ENCODE measurements around the gene LIMK1.
A peak's percentile ranks its signal among the peaks of the same experiment; 100 is the strongest.
"Not testable (repeated sequence)": the region's sequence is repeated elsewhere in the genome, so short reads cannot be mapped to it uniquely, and the experiment has no call there.

Gene LIMK1

GRCh38 chr7:74126220-74126880 is 42.7 kb downstream of the LIMK1 start:
- DNase-seq, result no peak

DNA sequence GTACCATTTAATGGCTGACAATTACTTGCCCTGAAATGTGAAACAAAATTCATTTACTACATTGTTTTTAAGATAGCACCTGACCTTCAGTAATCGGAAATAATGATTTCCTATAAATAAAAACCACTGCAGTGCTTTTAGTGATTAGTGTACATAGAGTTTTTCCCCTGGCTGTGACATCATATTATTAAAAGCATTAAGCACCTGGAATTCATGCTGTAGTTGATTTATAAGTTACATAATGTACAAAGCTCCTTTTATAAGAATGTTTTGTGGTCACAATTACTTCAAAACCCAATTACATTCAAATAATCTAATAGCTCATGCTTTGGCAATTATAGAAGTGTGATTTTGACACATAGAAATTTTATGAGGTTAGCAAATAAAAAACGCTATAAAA is 46.3 kb downstream of the LIMK1 start:
- no peak for DNase-seq

DNA sequence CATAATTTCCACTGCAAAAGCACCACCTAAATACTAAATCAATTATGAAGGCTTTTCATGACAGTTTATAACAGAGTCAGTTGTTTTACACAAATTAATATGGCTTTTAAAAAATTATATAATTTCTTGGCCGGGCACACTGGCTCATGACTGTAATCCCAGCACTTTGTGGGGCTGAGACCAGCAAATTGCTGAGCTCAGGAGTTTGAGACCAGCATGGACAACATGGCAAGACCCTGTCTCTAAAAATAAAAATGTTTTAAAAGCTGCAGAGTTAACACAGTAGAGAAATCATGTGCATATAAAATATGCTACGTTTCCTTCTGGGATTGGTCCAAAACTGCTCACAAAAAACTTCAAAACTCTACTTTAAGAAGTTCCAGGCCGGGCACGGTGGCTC is 46.9 kb downstream of the LIMK1 start:
- DNase-seq, result no peak

DNA sequence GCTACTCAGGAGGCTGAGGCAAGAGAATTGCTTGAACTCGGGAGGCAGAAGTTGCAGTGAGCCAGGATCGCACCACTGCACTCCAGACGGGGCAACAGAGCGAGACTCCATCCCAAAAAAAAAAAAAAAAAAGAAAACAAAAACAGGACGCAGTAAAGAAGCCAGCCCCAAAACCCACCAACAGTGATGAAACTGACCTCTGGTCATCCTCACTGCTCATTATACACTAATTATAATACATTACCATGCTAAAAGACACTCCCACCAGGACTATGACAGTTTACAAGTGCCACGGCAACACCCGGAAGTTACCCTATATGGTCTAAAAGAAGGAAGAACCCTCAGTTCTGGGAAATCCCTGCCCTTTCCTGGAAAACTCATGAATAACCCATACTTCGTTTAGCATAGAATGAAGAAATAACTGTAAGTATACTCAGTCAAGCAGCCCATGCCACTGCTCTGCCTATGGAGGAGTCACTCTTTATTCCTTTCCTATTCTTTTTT is 50.6 kb downstream of the LIMK1 start:
- DNase-seq, result peak in 1 of 5 experiments; percentile 46

GRCh38 chr7:74138334-74138867 is 54.8 kb downstream of the LIMK1 start:
- peak in 2 of 5 experiments; percentile 17 to 53 for DNase-seq

- DNase-seq, result no peak
Measured at GRCh38 chr7:74138945-74139843, 55.6 kb downstream of the LIMK1 start.

GRCh38 chr7:74141705-74142104 is 58.1 kb downstream of the LIMK1 start:
- DNase-seq, result no peak

DNA sequence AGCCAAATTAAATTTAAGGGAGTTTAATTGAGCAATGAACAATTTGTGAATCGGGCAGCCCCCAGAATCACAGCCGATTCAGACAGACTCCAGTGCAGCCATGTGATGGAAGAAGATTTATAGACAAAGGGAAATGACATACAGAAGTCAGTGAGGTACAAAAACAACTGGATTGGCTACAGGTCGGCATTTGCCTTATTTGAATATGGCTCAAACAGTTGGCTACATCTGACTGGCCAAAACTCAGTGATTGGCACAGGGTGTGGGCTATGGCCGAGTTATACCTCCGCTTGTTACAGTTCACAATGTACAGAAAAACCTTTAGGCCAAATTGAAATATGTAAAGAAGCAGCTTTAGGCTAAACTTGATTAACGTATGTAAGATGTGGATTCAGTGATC is 59.8 kb downstream of the LIMK1 start:
- DNase-seq, result no peak

DNA sequence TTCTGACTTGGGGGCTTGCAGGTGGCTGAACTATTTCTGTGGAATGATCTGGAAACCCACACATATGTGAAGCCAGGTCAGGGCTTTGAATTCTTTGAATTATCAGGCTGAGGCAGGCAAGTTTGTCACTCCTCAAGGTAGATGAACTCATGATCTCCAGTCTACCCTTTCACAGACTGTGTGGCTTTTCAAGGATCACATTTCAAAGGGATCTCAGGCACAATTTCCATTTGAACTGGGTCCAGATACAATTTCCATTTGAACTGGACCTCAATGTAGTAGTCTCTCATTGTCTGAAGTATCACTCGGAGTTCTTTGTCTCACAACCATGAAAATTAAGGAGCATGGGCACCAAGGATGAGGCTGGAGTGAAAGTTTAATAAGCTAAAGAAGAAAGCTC is 64.9 kb downstream of the LIMK1 start:
- DNase-seq, result no peak

GRCh38 chr7:74149071-74149470 is 65.5 kb downstream of the LIMK1 start:
- no peak for DNase-seq

DNA sequence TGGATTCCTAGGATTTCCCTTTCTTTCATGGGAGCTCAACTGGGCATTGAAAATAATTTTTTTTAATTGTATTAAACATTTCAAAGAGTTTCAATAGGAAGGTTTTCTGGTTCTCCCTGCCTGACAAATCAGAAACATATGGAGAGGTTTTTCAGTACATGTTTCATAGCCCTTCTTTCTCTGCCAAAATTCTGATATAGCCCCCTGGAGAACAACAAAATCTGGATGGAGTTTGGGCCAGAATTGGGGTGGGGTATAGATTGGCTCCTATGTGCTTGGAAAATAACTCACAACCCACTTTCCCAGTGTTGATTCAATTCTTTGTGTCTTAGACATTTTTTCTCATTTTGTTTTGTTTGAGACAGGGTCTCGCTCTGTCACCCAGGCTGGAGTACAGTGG is 66.0 kb downstream of the LIMK1 start:
- DNase-seq, result no peak

DNA sequence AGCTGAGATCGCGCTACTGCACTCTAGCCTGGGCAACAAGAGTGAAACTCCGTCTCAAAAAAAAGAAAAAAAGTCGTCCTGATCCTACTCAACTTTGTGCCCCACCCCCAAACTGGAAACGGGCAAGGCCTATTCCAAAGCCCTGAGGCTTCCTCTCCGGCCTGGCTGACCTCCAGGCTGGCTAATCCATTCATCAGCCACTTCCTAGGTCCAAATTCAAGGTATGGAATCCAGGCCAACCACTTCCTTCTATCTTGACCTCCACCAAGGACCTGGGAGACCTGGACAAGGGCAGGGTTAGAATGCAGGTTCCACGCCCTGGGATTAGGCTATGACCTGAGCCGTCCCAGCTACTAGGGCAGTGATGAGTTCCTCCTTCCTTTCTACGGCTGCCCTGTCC is 70.1 kb downstream of the LIMK1 start:
- DNase-seq, result no peak

- no peak for DNase-seq
Measured at GRCh38 chr7:74155810-74156395, 72.3 kb downstream of the LIMK1 start.

- DNase-seq, result no peak
Measured at GRCh38 chr7:74157605-74158004, 74.0 kb downstream of the LIMK1 start.

DNA sequence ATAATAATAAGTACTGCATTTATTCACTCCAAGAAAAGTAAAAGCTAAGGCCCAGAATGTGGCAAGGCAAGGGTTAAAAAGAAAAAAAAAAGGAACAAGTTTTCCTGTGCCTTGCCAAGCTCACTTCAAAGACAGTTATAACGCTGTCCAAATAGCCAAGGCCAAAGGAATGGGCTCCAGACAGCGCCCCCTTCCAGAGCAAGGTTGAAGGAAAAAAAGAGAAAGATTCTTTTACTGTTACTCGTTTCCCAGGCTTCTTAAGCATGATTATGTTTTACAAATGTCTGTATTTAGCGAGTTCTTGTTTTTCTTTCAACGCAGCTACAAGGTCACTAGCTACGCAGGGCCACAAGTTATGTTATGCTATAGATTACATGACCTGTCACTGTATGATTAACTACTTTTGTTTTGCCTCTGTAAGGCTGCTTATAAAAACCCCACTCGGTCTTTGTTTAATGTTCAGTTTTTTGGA is 81.4 kb downstream of the LIMK1 start:
- DNase-seq, result no peak

DNA sequence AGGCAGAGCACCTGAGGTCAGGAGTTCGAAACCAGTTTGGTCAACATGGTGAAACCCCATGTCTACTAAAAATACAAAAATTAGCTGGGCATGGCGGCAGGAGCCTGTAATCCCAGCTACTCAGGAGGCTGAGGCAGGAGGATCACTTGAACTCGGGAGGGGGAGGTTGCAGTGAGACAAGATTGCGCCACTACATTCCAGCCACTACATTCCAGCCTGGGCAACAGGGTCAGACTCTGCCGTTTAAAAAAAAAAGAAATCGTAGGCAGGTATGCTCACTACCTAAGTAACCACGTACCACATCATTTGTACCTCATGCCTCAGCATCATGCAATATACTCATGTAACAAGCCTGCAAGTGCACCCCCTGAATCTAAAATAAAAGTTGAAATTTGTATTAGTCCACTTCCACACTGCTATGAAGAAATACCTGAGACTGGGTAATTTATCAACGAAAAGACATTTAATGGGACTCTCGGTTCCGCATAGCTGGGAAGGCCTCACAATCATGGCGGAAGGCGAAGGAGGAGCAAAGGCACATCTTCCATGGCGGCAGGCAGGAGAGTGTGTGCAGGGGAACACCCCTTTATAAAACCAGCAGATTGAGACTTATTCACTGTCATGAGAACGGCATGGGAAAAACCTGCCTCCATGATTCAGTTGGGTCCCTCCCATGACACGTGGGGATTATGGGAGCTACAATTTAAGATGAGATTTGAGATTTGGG is 82.4 kb downstream of the LIMK1 start:
- no peak for DNase-seq

DNA sequence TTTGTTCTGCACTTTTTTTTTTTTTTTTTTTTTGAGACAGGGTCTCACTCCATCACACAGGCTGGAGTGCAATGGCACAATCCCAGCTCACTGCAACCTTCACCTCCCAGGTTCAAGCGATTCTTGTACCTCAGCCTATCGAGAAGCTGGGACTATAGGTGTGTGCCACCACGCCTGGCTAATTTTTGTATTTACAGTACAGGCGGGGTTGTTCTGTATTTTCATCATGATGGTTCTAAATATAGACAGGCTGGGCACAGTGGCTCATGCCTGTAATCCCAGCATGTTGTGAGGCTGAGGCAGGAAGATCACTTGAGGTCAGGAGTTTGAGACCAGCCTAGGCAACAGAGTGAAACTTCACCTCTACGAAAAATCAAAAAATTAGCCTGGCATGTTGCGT is 83.7 kb downstream of the LIMK1 start:
- not testable (repeated sequence) for DNase-seq

Measured in T-helper 2 cell (primary cell).